Ishikawa (cell line): ENCODE results near the gene MINK1.
A peak's percentile ranks its signal among the peaks of the same experiment; 100 is the strongest.

Source experiments
- CEBPB ChIP-seq: IDR thresholded peaks from 2 replicates; pipeline ENCODE4 v1.6.1; 2012
- CREB1 ChIP-seq: IDR thresholded peaks from 2 replicates; pipeline ENCODE4 v1.6.1; 2012; ENCODE audit warnings: low read depth
- EGR1 ChIP-seq: IDR thresholded peaks from 2 replicates; pipeline ENCODE4 v1.6.1; 2012
- EP300 ChIP-seq: IDR thresholded peaks from 2 replicates; pipeline ENCODE4 v1.6.1; 2012; ENCODE audit warnings: borderline replicate concordance
- FOXM1 ChIP-seq: IDR thresholded peaks from 2 replicates; pipeline ENCODE4 v1.6.1; 2012; ENCODE audit warnings: low read depth, borderline replicate concordance
- MAX ChIP-seq: IDR thresholded peaks from 2 replicates; pipeline ENCODE4 v1.6.1; 2012
- NFIC ChIP-seq: IDR thresholded peaks from 2 replicates; pipeline ENCODE4 v1.6.1; 2012
- RAD21 ChIP-seq: IDR thresholded peaks from 2 replicates; pipeline ENCODE4 v1.6.1; 2012; ENCODE audit warnings: low read depth
- REST ChIP-seq: IDR thresholded peaks from 2 replicates; pipeline ENCODE4 v1.6.1; 2012; ENCODE audit warnings: low read depth, mild to moderate bottlenecking
- TAF1 ChIP-seq: IDR thresholded peaks from 2 replicates; pipeline ENCODE4 v1.6.1; 2012; ENCODE audit warnings: low read depth, mild to moderate bottlenecking
- TCF12 ChIP-seq: IDR thresholded peaks from 2 replicates; pipeline ENCODE4 v1.6.1; 2012; ENCODE audit warnings: low read depth
- TEAD4 ChIP-seq: IDR thresholded peaks from 2 replicates; pipeline ENCODE4 v1.6.1; 2012
- USF1 ChIP-seq: IDR thresholded peaks from 2 replicates; pipeline ENCODE4 v1.6.1; 2012
- YY1 ChIP-seq: IDR thresholded peaks from 2 replicates; pipeline ENCODE4 v1.6.1; 2012; ENCODE audit warnings: low read depth
- ZBTB7A ChIP-seq: IDR thresholded peaks from 2 replicates; pipeline ENCODE4 v1.6.1; 2012; ENCODE audit warnings: low read depth

Gene MINK1

GRCh38 chr17:4902540-4902939 is 69.4 kb downstream of the MINK1 start:
- no peak for TF ChIP-seq CEBPB
- no peak for TF ChIP-seq MAX
- no peak for TF ChIP-seq ZBTB7A
- TF ChIP-seq CREB1: no peak
- TF ChIP-seq EP300: no peak
- TF ChIP-seq REST: no peak
- TF ChIP-seq FOXM1: no peak
- TF ChIP-seq USF1: no peak

GRCh38 chr17:4903051-4903818 is 70.1 kb downstream of the MINK1 start, which contains the start of gene CHRNE:
Gene CHRNE, minus strand, starts transcription at chr17:4903098. Its CDS starts 35 bp downstream, at chr17:4903063.
- TF ChIP-seq ZBTB7A: peak; percentile 79
- TF ChIP-seq RAD21: peak; percentile 68
- TF ChIP-seq YY1: no peak
- no peak; the same call in 1 of the 2 replicates for TF ChIP-seq NFIC
- TF ChIP-seq TEAD4: 0 out of 2 replicates have a peak, but pooled peaks have one; percentile 22
- TF ChIP-seq MAX: 0 out of 2 replicates have a peak, but pooled peaks have one; percentile 24
- peak; percentile 18; the same call in 1 of the 2 replicates for TF ChIP-seq USF1
- no peak for TF ChIP-seq REST
- TF ChIP-seq EGR1: no peak
- no peak for TF ChIP-seq FOXM1
- TF ChIP-seq TCF12: 0 out of 2 replicates have a peak, but pooled peaks have one; percentile 25
- TF ChIP-seq TAF1: no peak
- no peak for TF ChIP-seq CREB1
- no peak for TF ChIP-seq CEBPB
- no peak for TF ChIP-seq EP300

- no peak for TF ChIP-seq CREB1
- no peak for TF ChIP-seq USF1
- no peak for TF ChIP-seq ZBTB7A
- no peak for TF ChIP-seq RAD21
- TF ChIP-seq CEBPB: no peak
- TF ChIP-seq EP300: no peak
- TF ChIP-seq YY1: no peak
Measured at GRCh38 chr17:4908301-4908700, 75.2 kb downstream of the MINK1 start.

GRCh38 chr17:4908711-4909496 is 75.8 kb downstream of the MINK1 start:
- TF ChIP-seq TAF1 (no peak), EGR1 (no peak), REST (no peak), USF1 (no peak), TCF12 (no peak), RAD21 (peak; percentile 88), CEBPB (peak; percentile 79), ZBTB7A (no peak), CREB1 (no peak), NFIC (no peak), FOXM1 (no peak), MAX (no peak), TEAD4 (0 out of 2 replicates have a peak, but pooled peaks have one; percentile 29), EP300 (no peak), YY1 (no peak)
